Measurements from ENCODE around the gene IFIT3.

Gene IFIT3

DNA sequence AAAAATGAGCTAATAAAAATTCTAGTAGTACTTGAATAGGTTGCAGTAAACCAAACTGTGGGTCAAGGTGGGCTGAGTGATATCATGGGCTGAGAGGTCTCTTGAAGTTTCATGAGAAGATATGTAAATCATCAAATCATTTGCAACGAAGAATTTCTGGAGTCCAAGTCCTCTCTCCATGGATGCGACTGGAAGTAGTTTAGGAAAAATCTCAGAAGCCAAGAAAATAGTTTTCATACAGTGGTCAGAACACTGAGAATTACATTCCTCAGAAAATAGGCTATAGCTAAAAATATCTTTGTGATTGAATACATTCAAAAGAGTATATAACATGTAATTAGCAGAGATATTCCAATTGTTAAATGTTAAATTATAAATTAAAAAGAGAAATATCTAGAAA, 61.0 kb downstream of the IFIT3 start:
- no CpG with 5 or more reads among the region's 2 CpGs for WGBS, 2 donors (ENCODE audit: extremely low coverage in 2 of 2, insufficient read length in 2 of 2, insufficient replicate concordance in 1 of 2)
- Histone ChIP-seq H2BK12ac (ENCODE audit: low read length) (no peak overlapping the region), H3K9me3 (replicated peaks in 1 of 2; ENCODE audit: control insufficient read depth in 2 of 2, insufficient read depth in 1 of 2, low read depth in 1 of 2, low read length in 2 of 2) (no peaks in the 10 kb centered on the region), H2AK5ac (ENCODE audit: low read depth, low read length) (no peak overlapping the region), H3K4ac (ENCODE audit: low read length) (no peak overlapping the region), H3K18ac (ENCODE audit: low read length) (no peak overlapping the region), H3K9ac (ENCODE audit: low read depth, low read length, poor library complexity) (no peak overlapping the region), H4K91ac (ENCODE audit: low read depth, low read length, poor library complexity) (no peak overlapping the region), H3K36me3 (replicated peaks in 1 of 2; ENCODE audit: control insufficient read depth in 2 of 2, insufficient read depth in 2 of 2, low read length in 2 of 2) (no peaks in the 10 kb centered on the region), H3K23ac (ENCODE audit: low read depth, low read length, poor library complexity) (no peak overlapping the region), H3K14ac (ENCODE audit: low read length) (no peak overlapping the region), H2BK15ac (ENCODE audit: low read length) (no peak overlapping the region), H3K4me2 (ENCODE audit: insufficient read depth, low read length, poor library complexity, severe bottlenecking) (no peak overlapping the region), H2AFZ (ENCODE audit: low read length) (no peak overlapping the region), H4K8ac (ENCODE audit: low read depth, low read length) (no peak overlapping the region), H3K27ac (replicated peaks; ENCODE audit: low read length) (no peak overlapping the region), H3K27me3 (ENCODE audit: control insufficient read depth in 3 of 3, insufficient read depth in 3 of 3, low read depth in 1 of 3, low read length in 3 of 3) (no peaks in the 10 kb centered on the region), H3K4me3 (ENCODE audit: low read length in 2 of 2) (no peak overlapping the region), H3K4me1 (ENCODE audit: control insufficient read depth in 2 of 2, insufficient read depth in 1 of 2, low read depth in 1 of 2, low read length in 2 of 2) (peaks cover 3 to 4% of the 10 kb centered on the region in 2 donors), H2BK120ac (ENCODE audit: low read depth, low read length) (no peak overlapping the region), H3K79me1 (ENCODE audit: low read depth, low read length) (no peaks in the 10 kb centered on the region), H2BK5ac (ENCODE audit: low read length) (no peak overlapping the region)
- no peak for DNase-seq (ENCODE audit: low spot score)

DNA sequence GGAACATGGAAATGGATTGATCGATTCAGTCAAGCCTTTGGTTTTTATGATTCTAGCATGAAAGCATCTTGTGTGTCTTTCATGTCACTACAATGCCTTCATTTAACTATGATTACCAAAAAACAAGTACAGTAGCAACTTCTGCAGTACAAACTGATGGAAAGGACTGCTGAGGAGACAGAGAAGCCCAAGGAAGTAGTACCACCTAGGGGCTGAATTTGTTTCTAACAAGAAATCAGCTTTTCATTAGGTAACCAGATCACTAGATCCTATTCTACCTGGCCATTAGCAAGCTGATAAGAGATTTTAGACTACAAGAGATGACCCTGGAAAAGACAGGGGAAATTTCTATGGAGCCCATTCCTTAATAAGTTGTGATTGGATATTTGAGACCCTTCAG, 61.5 kb downstream of the IFIT3 start:
- Histone ChIP-seq H2BK15ac (ENCODE audit: low read length) (no peak overlapping the region), H3K4ac (ENCODE audit: low read length) (no peak overlapping the region), H4K8ac (ENCODE audit: low read depth, low read length) (no peak overlapping the region), H3K23ac (ENCODE audit: low read depth, low read length, poor library complexity) (no peak overlapping the region), H2BK12ac (ENCODE audit: low read length) (no peak overlapping the region), H2BK5ac (ENCODE audit: low read length) (no peak overlapping the region), H3K14ac (ENCODE audit: low read length) (no peak overlapping the region), H3K4me1 (ENCODE audit: control insufficient read depth in 2 of 2, insufficient read depth in 1 of 2, low read depth in 1 of 2, low read length in 2 of 2) (peaks cover 3 to 4% of the 10 kb centered on the region in 2 donors), H3K18ac (ENCODE audit: low read length) (no peak overlapping the region), H3K27me3 (ENCODE audit: control insufficient read depth in 3 of 3, insufficient read depth in 3 of 3, low read depth in 1 of 3, low read length in 3 of 3) (no peaks in the 10 kb centered on the region), H3K9ac (ENCODE audit: low read depth, low read length, poor library complexity) (no peak overlapping the region), H3K9me3 (replicated peaks in 1 of 2; ENCODE audit: control insufficient read depth in 2 of 2, insufficient read depth in 1 of 2, low read depth in 1 of 2, low read length in 2 of 2) (no peaks in the 10 kb centered on the region), H2BK120ac (ENCODE audit: low read depth, low read length) (no peak overlapping the region), H3K27ac (replicated peaks; ENCODE audit: low read length) (no peak overlapping the region), H3K36me3 (replicated peaks in 1 of 2; ENCODE audit: control insufficient read depth in 2 of 2, insufficient read depth in 2 of 2, low read length in 2 of 2) (no peaks in the 10 kb centered on the region), H3K79me1 (ENCODE audit: low read depth, low read length) (no peaks in the 10 kb centered on the region), H2AK5ac (ENCODE audit: low read depth, low read length) (no peak overlapping the region), H4K91ac (ENCODE audit: low read depth, low read length, poor library complexity) (no peak overlapping the region), H3K4me2 (ENCODE audit: insufficient read depth, low read length, poor library complexity, severe bottlenecking) (no peak overlapping the region), H2AFZ (ENCODE audit: low read length) (no peak overlapping the region), H3K4me3 (ENCODE audit: low read length in 2 of 2) (no peak overlapping the region)
- no peak for DNase-seq (ENCODE audit: low spot score)
- WGBS, 2 donors (ENCODE audit: extremely low coverage in 2 of 2, insufficient read length in 2 of 2, insufficient replicate concordance in 1 of 2), result no CpG with 5 or more reads among the region's 1 CpG

All from neuronal stem cell (in vitro differentiated cells).